A673 (cell line): Measurements from ENCODE around the gene ZYG11B. TPM values are rescaled to one million over a fixed set of nuclear protein-coding genes. Genes with fewer than 3 reads are reported as not detected.
A peak's percentile ranks its signal among the peaks of the same experiment; 100 is the strongest.
"Not testable (repeated sequence)": the region's sequence is repeated elsewhere in the genome, so short reads cannot be mapped to it uniquely, and the experiment has no call there.

Source experiments
- BruUV-seq: library from RNA; stranded (reverse); fragments of 400-500 nt; replicated peaks from 2 replicates; lab custom pipeline; 2021; lab: Mats Ljungman, UMichigan
- CTCF ChIA-PET: fragments of 300-600 bp; sonication (Branson Sonifier 250); formaldehyde crosslinking; loops from one replicate; lab custom pipeline; 2022; ENCODE audit warnings: antibody characterized with exemption; lab: Charles Lee
- POLR2A ChIA-PET: fragments of 300-600 bp; sonication (Branson Sonifier 250); formaldehyde crosslinking; loops from one replicate; lab custom pipeline; 2022; ENCODE audit warnings: antibody characterized with exemption; ENCODE audit not compliant: low non-redundant PET; lab: Charles Lee
- DNase-seq: peaks from one replicate; pipeline ENCODE4 v3.0.0-alpha.2; 2015; ENCODE audit warnings: low spot score
- H3K27ac ChIP-seq: fragments of 200-600 bp; sonication (generic); 2 replicates; pipeline ENCODE4 v1.5.1; 2016; ENCODE audit warnings: mixed run types, low read depth, mild to moderate bottlenecking, mixed read lengths, antibody characterized with exemption, low read length; ENCODE audit not compliant: poor library complexity, severe bottlenecking
- H3K27me3 ChIP-seq: fragments of 200-600 bp; sonication (generic); replicated peaks from 2 replicates; pipeline ENCODE4 v1.6.1; 2017; ENCODE audit warnings: mixed run types, low read depth, mild to moderate bottlenecking, mixed read lengths, antibody characterized with exemption, low read length; ENCODE audit not compliant: insufficient read depth, poor library complexity
- H3K36me3 ChIP-seq: fragments of 200-600 bp; sonication (generic); 2 replicates; pipeline ENCODE4 v1.6.1; 2016; ENCODE audit warnings: mixed run types, mild to moderate bottlenecking, mixed read lengths, antibody characterized with exemption, low read length; ENCODE audit not compliant: insufficient read depth, poor library complexity, severe bottlenecking
- H3K4me1 ChIP-seq: fragments of 200-600 bp; sonication (generic); 2 replicates; pipeline ENCODE4 v1.6.1; 2017; ENCODE audit warnings: mixed run types, mild to moderate bottlenecking, mixed read lengths, antibody characterized with exemption, low read length; ENCODE audit not compliant: insufficient read depth, poor library complexity, severe bottlenecking
- H3K4me3 ChIP-seq: fragments of 200-600 bp; sonication (generic); 2 replicates; pipeline ENCODE4 v1.5.1; 2016; ENCODE audit warnings: low read depth, mixed run types, mild to moderate bottlenecking, mixed read lengths, low read length; ENCODE audit not compliant: poor library complexity, severe bottlenecking
- H3K9me3 ChIP-seq: fragments of 200-600 bp; sonication (generic); 2 replicates; pipeline ENCODE4 v1.6.1; 2016; ENCODE audit warnings: mixed run types, low read depth, mild to moderate bottlenecking, mixed read lengths, antibody characterized with exemption, low read length; ENCODE audit not compliant: poor library complexity, severe bottlenecking
- CTCF ChIP-seq: fragments of 300-800, 200-600 bp; sonication (generic); conservative IDR thresholded peaks from 2 replicates; pipeline ENCODE4 v1.5.1; 2017; ENCODE audit warnings: low read depth, mild to moderate bottlenecking, antibody characterized with exemption, low read length, moderate library complexity, mixed read lengths
- EZH2 ChIP-seq: fragments of 200-600 bp; sonication (generic); IDR thresholded peaks from 2 replicates; pipeline ENCODE4 v1.6.1; 2017; ENCODE audit warnings: borderline replicate concordance, low read depth, mild to moderate bottlenecking, mixed read lengths, antibody characterized with exemption, low read length; ENCODE audit not compliant: poor library complexity, severe bottlenecking
- intact Hi-C: fragments of 100-400 bp; cut with micrococcal nuclease; formaldehyde crosslinking; loops from one replicate; pipeline ENCODE4 v1.10.0; 2022; ENCODE audit not compliant: unreplicated experiment
- total RNA-seq: library from RNA; stranded (reverse); gene quantifications from 2 replicates; pipeline ENCODE4 v1.2.3, GENCODE V29; 2021

Gene ZYG11B
- total RNA-seq, 1 experiment from 2014 or later, result 23.1 TPM

- Histone ChIP-seq H3K27me3 (no peaks in the 10 kb centered on the region), H3K9me3 (no peaks in the 10 kb centered on the region), H3K36me3 (no peaks in the 10 kb centered on the region), H3K27ac (no peak overlapping the region), H3K4me3 (no peak overlapping the region), H3K4me1 (no peaks in the 10 kb centered on the region)
- DNase-seq, result peak; percentile 33
- no TSS peak for BruUV-seq
- POLR2A ChIA-PET, result interaction anchor here (0.5 kb wide), 1 partner anchor 26 kb away, joined by 6 read pairs; no protein-coding TSS in a partner anchor
- TF ChIP-seq CTCF (peak; percentile 55), EZH2 (no peak)
- intact Hi-C loops, result no loop called here
- CTCF ChIA-PET, result interaction anchor here (0.7 kb wide), 1 partner anchor 309 kb away, joined by 6 read pairs; no protein-coding TSS in a partner anchor
These were observed 99.6 kb downstream of the ZYG11B start for GRCh38 chr1:52825868-52826267.

GRCh38 chr1:52834798-52835197 is 108.5 kb downstream of the ZYG11B start:
- Histone ChIP-seq H3K27ac (no peak overlapping the region), H3K4me3 (no peak overlapping the region), H3K27me3 (no peaks in the 10 kb centered on the region), H3K36me3 (no peaks in the 10 kb centered on the region), H3K4me1 (no peaks in the 10 kb centered on the region), H3K9me3 (no peaks in the 10 kb centered on the region)
- ChIA-PET CTCF (no interaction called here), POLR2A (no interaction called here)
- TF ChIP-seq CTCF (no peak), EZH2 (no peak)
- no peak for DNase-seq
- no TSS peak for BruUV-seq
- intact Hi-C loops, result no loop called here

GRCh38 chr1:52836035-52836434 is 109.8 kb downstream of the ZYG11B start:
- no peak for DNase-seq
- BruUV-seq, result no TSS peak
- no peak overlapping the region for H3K4me3 ChIP-seq
- CTCF ChIA-PET, result no interaction called here
- H3K27ac ChIP-seq, result no peak overlapping the region
- TF ChIP-seq CTCF, result no peak
- no peak for TF ChIP-seq EZH2
- H3K9me3 ChIP-seq, result no peaks in the 10 kb centered on the region
- intact Hi-C loops, result no loop called here
- POLR2A ChIA-PET, result interaction anchor here (0.6 kb wide), 1 partner anchor 20 kb away, joined by 8 read pairs; no protein-coding TSS in a partner anchor
- no peaks in the 10 kb centered on the region for H3K36me3 ChIP-seq
- H3K27me3 ChIP-seq, result no peaks in the 10 kb centered on the region
- no peaks in the 10 kb centered on the region for H3K4me1 ChIP-seq

- CTCF ChIA-PET, result not testable (repeated sequence)
These were observed 112.9 kb downstream of the ZYG11B start for GRCh38 chr1:52839175-52839574.

More at GRCh38 chr1:52839175-52839574, 112.9 kb downstream of the ZYG11B start:
- POLR2A ChIA-PET, H3K27ac ChIP-seq, H3K9me3 ChIP-seq, H3K4me3 ChIP-seq, intact Hi-C loops, DNase-seq, H3K4me1 ChIP-seq, H3K36me3 ChIP-seq, BruUV-seq: not testable (repeated sequence)
- H3K27me3 ChIP-seq, result peaks cover 13% of the 10 kb centered on the region
